Measurements from ENCODE around the gene ANKRD2.

DNA sequence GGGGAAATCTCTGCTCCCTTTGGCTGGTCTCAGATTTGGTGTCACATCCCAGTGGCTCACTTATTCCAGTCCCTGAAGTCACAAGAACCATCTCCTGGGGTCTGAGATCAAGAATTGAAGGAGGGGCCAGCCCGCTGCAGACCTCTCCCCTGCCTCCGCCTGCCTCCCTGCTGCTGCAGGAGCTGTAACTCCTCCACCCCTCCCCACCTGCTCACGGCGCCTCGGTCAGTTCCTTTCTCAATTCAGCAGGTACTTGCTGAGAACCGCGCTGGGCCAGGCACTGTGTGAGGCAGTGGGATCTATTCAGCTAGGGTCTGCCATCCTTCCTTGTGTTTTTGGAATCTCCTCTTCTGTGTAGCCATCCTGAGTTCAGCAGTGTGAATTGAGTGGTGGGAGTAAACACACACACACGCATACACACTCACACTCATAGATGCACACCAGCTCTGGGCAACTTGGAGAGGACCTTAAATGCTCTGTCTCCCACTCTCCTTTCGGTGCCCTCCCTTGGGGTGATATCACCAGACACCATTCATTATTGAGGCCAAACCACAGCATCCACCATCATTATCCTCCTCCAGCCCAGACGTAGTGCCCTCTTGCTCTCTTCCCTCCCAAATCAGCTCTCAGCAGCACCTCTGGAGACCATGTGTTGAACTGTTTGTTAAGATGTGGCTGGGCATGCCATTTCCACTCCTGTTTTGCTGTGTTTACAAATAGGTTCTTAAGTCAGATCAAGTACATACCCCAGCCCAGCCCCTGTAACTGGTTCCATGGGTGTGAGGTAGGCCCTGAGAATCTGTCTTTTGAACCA lies 22.0 kb upstream of the ANKRD2 start:
- no peak for TF ChIP-seq EZH2 (IDR thresholded peaks at IDR 0.05; ENCODE audit: borderline replicate concordance, low read length)
- TF ChIP-seq, protein P1, sequence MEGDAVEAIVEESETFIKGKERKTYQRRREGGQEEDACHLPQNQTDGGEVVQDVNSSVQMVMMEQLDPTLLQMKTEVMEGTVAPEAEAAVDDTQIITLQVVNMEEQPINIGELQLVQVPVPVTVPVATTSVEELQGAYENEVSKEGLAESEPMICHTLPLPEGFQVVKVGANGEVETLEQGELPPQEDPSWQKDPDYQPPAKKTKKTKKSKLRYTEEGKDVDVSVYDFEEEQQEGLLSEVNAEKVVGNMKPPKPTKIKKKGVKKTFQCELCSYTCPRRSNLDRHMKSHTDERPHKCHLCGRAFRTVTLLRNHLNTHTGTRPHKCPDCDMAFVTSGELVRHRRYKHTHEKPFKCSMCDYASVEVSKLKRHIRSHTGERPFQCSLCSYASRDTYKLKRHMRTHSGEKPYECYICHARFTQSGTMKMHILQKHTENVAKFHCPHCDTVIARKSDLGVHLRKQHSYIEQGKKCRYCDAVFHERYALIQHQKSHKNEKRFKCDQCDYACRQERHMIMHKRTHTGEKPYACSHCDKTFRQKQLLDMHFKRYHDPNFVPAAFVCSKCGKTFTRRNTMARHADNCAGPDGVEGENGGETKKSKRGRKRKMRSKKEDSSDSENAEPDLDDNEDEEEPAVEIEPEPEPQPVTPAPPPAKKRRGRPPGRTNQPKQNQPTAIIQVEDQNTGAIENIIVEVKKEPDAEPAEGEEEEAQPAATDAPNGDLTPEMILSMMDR (conservative IDR thresholded peaks at IDR 0.05 in 1 of 2, IDR thresholded peaks at IDR 0.05 in 1 of 2; ENCODE audit: extremely low read depth in 1 of 2, insufficient read depth in 1 of 2, low read depth in 1 of 2, low read length in 2 of 2) = no peak

All from mammary epithelial cell (primary cell).